Stomach (tissue), 9 donors: ENCODE results near the gene ATG7. TPM values are rescaled to one million over a fixed set of nuclear protein-coding genes. Genes with fewer than 3 reads are reported as not detected.

Experiments used
- DNase-seq, 2 donors: peaks; one replicate each; pipeline versions ENCODE4 v3.0.0 to v3.0.0-alpha.2; 2013 to 2019
- H3K27ac ChIP-seq, 5 donors: fragments of 200-600 bp in 4 of 5; sonication (generic) in 4 of 5; one replicate each; pipeline ENCODE4 v1.5.1; 2013 to 2019; ENCODE audit warnings: mild to moderate bottlenecking in 1 of 5, moderate library complexity in 1 of 5
- H3K27me3 ChIP-seq, 3 donors: fragments of 200-600 bp; sonication (generic); one replicate each; pipeline ENCODE4 v1.5.1; 2017 to 2019; ENCODE audit warnings: mixed run types in 1 of 3
- H3K36me3 ChIP-seq, 4 donors: fragments of 200-600 bp; sonication (generic); 1 replicate in 3 of 4; 2 replicates in 1 of 4; pipeline ENCODE4 v1.5.1; 2016 to 2019
- H3K4me1 ChIP-seq, 4 donors: fragments of 200-600 bp; sonication (generic); one replicate each; pipeline ENCODE4 v1.5.1; 2016 to 2019
- H3K4me3 ChIP-seq, 4 donors: fragments of 200-600 bp; sonication (generic) in 3 of 4; one replicate each; pipeline ENCODE4 v1.5.1; 2016 to 2019; ENCODE audit warnings: mild to moderate bottlenecking in 1 of 4
- H3K9me3 ChIP-seq, 4 donors: fragments of 200-600 bp; sonication (generic); one replicate each; pipeline ENCODE4 v1.5.1; 2016 to 2019
- EP300 ChIP-seq: sonication (generic); formaldehyde crosslinking; IDR thresholded peaks from one replicate; pipeline ENCODE4 v1.6.1; 2017; ENCODE audit warnings: antibody characterized with exemption
- POLR2A ChIP-seq, 4 donors: fragments of 450-650 bp; IDR thresholded peaks; one replicate each; pipeline ENCODE4 v1.6.1; 2016; ENCODE audit warnings: antibody characterized with exemption in 4 of 4, control low read depth in 2 of 4, mild to moderate bottlenecking in 1 of 4, moderate library complexity in 1 of 4
- POLR2AphosphoS5 ChIP-seq, 3 donors: sonication (generic); formaldehyde crosslinking; IDR thresholded peaks; one replicate each; pipeline ENCODE4 v1.6.1; 2016; ENCODE audit warnings: antibody characterized with exemption in 3 of 3
- WGBS, 5 donors: extraction: QIAGEN DNeasy Blood & Tissue Kit in 3 of 5; methylation state at CpG; one replicate each; pipeline versions ENCODE4 v1.1.5 to v1.1.7; 2013 to 2018; 5-methylcytosine and 5-hydroxymethylcytosine counted together
- intact Hi-C: fragments of 100-400 bp; cut with DNase I; formaldehyde crosslinking; loops from one replicate; pipeline ENCODE4 v1.15.1; 2023; ENCODE audit warnings: low total_unique reads
- polyA plus RNA-seq, 3 donors: library from polyadenylated mRNA; stranded (reverse); fragments of 200-250 nt; gene quantifications; one replicate each; pipeline ENCODE4 v1.2.3, GENCODE V29; 2013
- total RNA-seq, 5 donors: library from RNA; depleted of rRNA; stranded (reverse); fragments of >200 nt; gene quantifications; one replicate each; pipeline versions ENCODE4 v1.1.0 to v1.2.3, GENCODE V29; 2014 to 2016
- TF ChIP-seq, protein P1 (sequence below), 7 experiments: fragments of 450-650 bp in 4 of 7; fragments of 200-600 bp in 3 of 7; sonication (generic) in 3 of 7; IDR thresholded peaks; one replicate each; pipeline ENCODE4 v1.5.1; 2016 to 2019; ENCODE audit warnings: antibody characterized with exemption in 7 of 7, control low read depth in 2 of 7, mild to moderate bottlenecking in 1 of 7
- donor health status: healthy with polysubstance abuse.
- donor health status: Bipolar disorder and iron deficiency.
- donor health status: healthy.

Gene ATG7
- total and polyA plus RNA-seq, 8 donors = 6.8 to 167 (median 15.1) TPM

DNA sequence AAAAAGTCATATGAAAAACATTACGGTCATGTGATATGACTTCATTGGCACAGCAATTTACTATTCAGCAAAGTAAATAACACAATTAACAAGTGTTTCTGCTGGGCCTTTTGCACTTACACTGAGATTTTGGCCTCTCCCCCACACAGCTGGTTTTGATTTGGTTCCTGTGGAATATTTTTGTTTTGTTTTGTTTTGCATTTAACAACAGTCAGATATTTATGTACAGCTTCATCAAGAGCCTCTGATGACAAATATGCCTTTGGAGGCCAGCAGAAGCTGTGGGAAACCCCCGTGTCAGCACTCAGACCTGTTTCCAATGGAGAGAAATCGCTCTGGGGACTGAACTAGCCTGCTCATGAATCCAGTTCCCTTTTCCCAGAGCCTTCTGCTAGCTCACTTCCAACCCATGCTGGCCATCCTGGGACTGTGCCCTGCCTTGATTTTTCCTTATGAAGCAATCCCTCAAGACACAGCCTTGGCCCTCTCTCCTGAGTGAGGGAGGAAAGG is 161.9 kb downstream of the ATG7 start:
- Histone ChIP-seq H3K4me3 (no peak overlapping the region), H3K27me3 (no peaks in the 10 kb centered on the region), H3K9me3 (no peaks in the 10 kb centered on the region), H3K27ac (peak overlapping the region in 3 of 5 donors; percentile 64 to 71 (median 69)), H3K4me1 (peaks cover 0 to 21% (median 8%) of the 10 kb centered on the region in 4 donors), H3K36me3 (no peaks in the 10 kb centered on the region)
- 33 to 73% (median 53%) methylated on average over 3 of the region's 3 CpGs for WGBS, 5 donors
- peak in 1 of 2 donors; percentile 79 for DNase-seq
- intact Hi-C loops = no loop called here
- TF ChIP-seq EP300 (no peak), POLR2A (IDR thresholded peaks at IDR 0.05) (no peak), POLR2AphosphoS5 (IDR thresholded peaks at IDR 0.05) (peak in 1 of 3 donors; percentile 8)
- TF ChIP-seq, protein P1, sequence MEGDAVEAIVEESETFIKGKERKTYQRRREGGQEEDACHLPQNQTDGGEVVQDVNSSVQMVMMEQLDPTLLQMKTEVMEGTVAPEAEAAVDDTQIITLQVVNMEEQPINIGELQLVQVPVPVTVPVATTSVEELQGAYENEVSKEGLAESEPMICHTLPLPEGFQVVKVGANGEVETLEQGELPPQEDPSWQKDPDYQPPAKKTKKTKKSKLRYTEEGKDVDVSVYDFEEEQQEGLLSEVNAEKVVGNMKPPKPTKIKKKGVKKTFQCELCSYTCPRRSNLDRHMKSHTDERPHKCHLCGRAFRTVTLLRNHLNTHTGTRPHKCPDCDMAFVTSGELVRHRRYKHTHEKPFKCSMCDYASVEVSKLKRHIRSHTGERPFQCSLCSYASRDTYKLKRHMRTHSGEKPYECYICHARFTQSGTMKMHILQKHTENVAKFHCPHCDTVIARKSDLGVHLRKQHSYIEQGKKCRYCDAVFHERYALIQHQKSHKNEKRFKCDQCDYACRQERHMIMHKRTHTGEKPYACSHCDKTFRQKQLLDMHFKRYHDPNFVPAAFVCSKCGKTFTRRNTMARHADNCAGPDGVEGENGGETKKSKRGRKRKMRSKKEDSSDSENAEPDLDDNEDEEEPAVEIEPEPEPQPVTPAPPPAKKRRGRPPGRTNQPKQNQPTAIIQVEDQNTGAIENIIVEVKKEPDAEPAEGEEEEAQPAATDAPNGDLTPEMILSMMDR (IDR thresholded peaks at IDR 0.05) = no peak

GRCh38 chr3:11434563-11435096 is 162.4 kb downstream of the ATG7 start:
- Histone ChIP-seq H3K27me3 (no peaks in the 10 kb centered on the region), H3K4me3 (no peak overlapping the region), H3K27ac (peak overlapping the region in 3 of 5 donors; percentile 64 to 71 (median 69)), H3K36me3 (no peaks in the 10 kb centered on the region), H3K4me1 (peaks cover 0 to 21% (median 8%) of the 10 kb centered on the region in 4 donors), H3K9me3 (no peaks in the 10 kb centered on the region)
- no peak for DNase-seq
- intact Hi-C loops = no loop called here
- TF ChIP-seq EP300 (no peak), POLR2A (IDR thresholded peaks at IDR 0.05) (no peak), POLR2AphosphoS5 (IDR thresholded peaks at IDR 0.05) (no peak)
- TF ChIP-seq, protein P1 (IDR thresholded peaks at IDR 0.05) = no peak
- 60 to 80% (median 71%) methylated on average over 5 to 6 of the region's 6 CpGs for WGBS, 5 donors

- no peaks in the 10 kb centered on the region for H3K36me3 ChIP-seq
- intact Hi-C loops = no loop called here
- no peak for DNase-seq
- H3K4me3 ChIP-seq = no peak overlapping the region
- H3K27ac ChIP-seq = no peak overlapping the region
- H3K9me3 ChIP-seq = no peaks in the 10 kb centered on the region
- peaks cover 0 to 21% (median 8%) of the 10 kb centered on the region in 4 donors for H3K4me1 ChIP-seq
- no peaks in the 10 kb centered on the region for H3K27me3 ChIP-seq
- WGBS, 5 donors = 89 to 94% (median 91%) methylated on average over 7 of the region's 7 CpGs
- TF ChIP-seq EP300 = no peak
These were observed 163.4 kb downstream of the ATG7 start for GRCh38 chr3:11435440-11436165.

GRCh38 chr3:11436775-11437174 is 164.6 kb downstream of the ATG7 start:
- H3K36me3 ChIP-seq = no peaks in the 10 kb centered on the region
- TF ChIP-seq, protein P1 (IDR thresholded peaks at IDR 0.05) = no peak
- TF ChIP-seq EP300 (no peak), POLR2A (IDR thresholded peaks at IDR 0.05) (no peak), POLR2AphosphoS5 (IDR thresholded peaks at IDR 0.05) (no peak)
- H3K27ac ChIP-seq = no peak overlapping the region
- H3K4me1 ChIP-seq = peaks cover 0 to 16% (median 7%) of the 10 kb centered on the region in 4 donors
- DNase-seq = no peak
- no peaks in the 10 kb centered on the region for H3K9me3 ChIP-seq
- no peak overlapping the region for H3K4me3 ChIP-seq
- no peaks in the 10 kb centered on the region for H3K27me3 ChIP-seq
- 82 to 98% (median 90%) methylated on average over 2 of the region's 2 CpGs for whole genome bisulfite sequencing, 5 donors
- intact Hi-C loops = no loop called here

DNA sequence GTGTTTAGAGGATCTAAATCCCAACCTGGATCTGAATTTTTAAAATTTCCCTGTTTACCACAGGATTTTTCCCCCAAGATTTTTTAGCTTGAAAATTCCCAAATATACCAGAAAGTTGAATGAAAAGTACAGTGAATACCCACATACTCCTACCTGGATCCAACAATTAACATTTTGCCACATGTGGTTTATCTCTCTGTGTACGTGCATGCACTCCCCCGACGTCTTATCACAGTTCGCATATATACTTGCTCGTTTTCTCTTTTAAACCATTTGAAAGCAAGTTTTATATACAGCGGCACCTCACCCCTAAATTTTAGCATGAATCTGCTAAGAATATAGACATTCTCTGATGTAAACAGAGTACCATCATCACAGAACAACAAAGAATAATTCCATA is 165.3 kb downstream of the ATG7 start:
- no peak for DNase-seq
- intact Hi-C loops = no loop called here
- Histone ChIP-seq H3K27me3 (no peaks in the 10 kb centered on the region), H3K9me3 (no peaks in the 10 kb centered on the region), H3K36me3 (no peaks in the 10 kb centered on the region), H3K27ac (no peak overlapping the region), H3K4me1 (peaks cover 0 to 16% (median 7%) of the 10 kb centered on the region in 4 donors), H3K4me3 (no peak overlapping the region)
- no peak for TF ChIP-seq EP300
- TF ChIP-seq, protein P1 (IDR thresholded peaks at IDR 0.05) = no peak
- no peak for TF ChIP-seq POLR2A (IDR thresholded peaks at IDR 0.05)
- no peak for TF ChIP-seq POLR2AphosphoS5 (IDR thresholded peaks at IDR 0.05)
- 90 to 94% (median 93%) methylated on average over 6 of the region's 6 CpGs for WGBS, 5 donors
